Fibroblast of lung (primary cell): ENCODE results near the gene CALD1.

Source experiments
- CTCF ChIP-seq, 2 donors: IDR thresholded peaks in 1 of 2; conservative IDR thresholded peaks in 1 of 2; 1 replicate in 1 of 2; 2 replicates in 1 of 2; pipeline ENCODE4 v1.5.1; 2011 to 2012; ENCODE audit warnings: low read length in 2 of 2, control low read depth in 1 of 2, inconsistent platforms in 1 of 2, low read depth in 1 of 2, mild to moderate bottlenecking in 1 of 2
- EZH2 ChIP-seq: IDR thresholded peaks from 2 replicates; pipeline ENCODE4 v1.5.1; 2012; ENCODE audit warnings: low read length, control low read depth, mild to moderate bottlenecking; ENCODE audit errors: missing control alignments

- no peak for TF ChIP-seq EZH2
- no peak for TF ChIP-seq CTCF (conservative IDR thresholded peaks at IDR 0.05 in 1 of 2, IDR thresholded peaks at IDR 0.05 in 1 of 2; ENCODE audit: low read depth in 1 of 2, low read length in 2 of 2)
Observed at GRCh38 chr7:134925766-134926165, 146.3 kb downstream of the CALD1 start.
